GM18951 (cell line): ENCODE data around the gene OR4C15.

ENCODE experiments used
- POLR2A ChIP-seq: IDR thresholded peaks from 4 replicates; pipeline ENCODE4 v1.6.1; 2011; ENCODE audit warnings: mild to moderate bottlenecking; ENCODE audit not compliant: insufficient read length, insufficient read depth; ENCODE audit errors: extremely low read depth
- in situ Hi-C: fragments of 300-500 bp; cut with MboI; formaldehyde crosslinking; loops from one replicate; pipeline ENCODE4 v1.12.0; 2022; ENCODE audit warnings: low sequenced_read_pairs, mixed read lengths, inconsistent platforms; ENCODE audit not compliant: unreplicated experiment

The OR4C15 gene

DNA sequence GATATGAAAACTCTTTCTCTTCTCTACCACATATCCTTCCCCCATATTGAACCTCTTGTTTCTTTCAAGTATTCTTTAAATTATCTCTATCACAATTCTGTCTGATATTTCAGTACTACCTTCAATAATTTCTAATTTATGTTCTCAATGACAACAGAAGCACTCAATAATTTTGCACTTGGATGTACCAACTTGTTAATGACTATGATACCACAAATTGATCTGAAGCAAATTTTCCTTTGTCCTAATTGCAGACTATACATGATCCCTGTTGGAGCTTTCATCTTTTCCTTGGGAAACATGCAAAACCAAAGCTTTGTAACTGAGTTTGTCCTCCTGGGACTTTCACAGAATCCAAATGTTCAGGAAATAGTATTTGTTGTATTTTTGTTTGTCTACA is at the start of gene OR4C15:
Gene OR4C15, plus strand, starts transcription at position 301 of the 400 bp plus-strand sequence. Its CDS starts 0 bp downstream, at position 301.
- in situ Hi-C loops = no loop called here
- TF ChIP-seq POLR2A = no peak

DNA sequence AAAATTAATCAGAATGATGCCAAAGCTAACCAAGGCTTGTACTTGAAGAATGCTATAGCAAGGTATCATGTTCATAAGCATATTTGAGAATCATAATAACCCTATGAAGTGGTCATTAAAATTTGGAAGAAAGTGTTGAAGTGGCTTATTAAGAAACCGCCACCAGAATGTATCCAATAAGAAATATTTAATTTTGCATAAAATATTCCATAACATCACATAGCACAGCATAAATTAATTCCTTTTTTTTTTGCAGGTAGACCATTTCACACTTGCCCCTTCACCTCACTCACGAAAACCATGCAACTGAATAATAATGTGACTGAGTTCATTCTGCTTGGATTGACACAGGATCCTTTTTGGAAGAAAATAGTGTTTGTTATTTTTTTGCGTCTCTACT is 17.6 kb downstream of the OR4C15 start, which contains the start of gene OR4C16:
Gene OR4C16, plus strand, starts transcription at position 301 of the 400 bp plus-strand sequence. Its CDS starts 0 bp downstream, at position 301.
- no peak for TF ChIP-seq POLR2A
- in situ Hi-C loops = no loop called here

DNA sequence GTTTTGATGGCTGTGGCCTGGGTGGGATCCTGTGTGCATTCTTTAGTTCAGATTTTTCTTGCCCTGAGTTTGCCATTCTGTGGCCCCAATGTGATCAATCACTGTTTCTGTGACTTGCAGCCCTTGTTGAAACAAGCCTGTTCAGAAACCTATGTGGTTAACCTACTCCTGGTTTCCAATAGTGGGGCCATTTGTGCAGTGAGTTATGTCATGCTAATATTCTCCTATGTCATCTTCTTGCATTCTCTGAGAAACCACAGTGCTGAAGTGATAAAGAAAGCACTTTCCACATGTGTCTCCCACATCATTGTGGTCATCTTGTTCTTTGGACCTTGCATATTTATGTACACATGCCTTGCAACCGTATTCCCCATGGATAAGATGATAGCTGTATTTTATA is 18.3 kb downstream of the OR4C15 start:
- in situ Hi-C loops = no loop called here

More for the DNA sequence above, 18.3 kb downstream of the OR4C15 start:
- no peak for TF ChIP-seq POLR2A
